Coronary artery (tissue), 2 donors: ENCODE results near the gene SEPTIN5.

Experiments used
- DNase-seq: peaks from one replicate; pipeline ENCODE4 v3.0.0-alpha.2; 2017; ENCODE audit warnings: low spot score
- H3K27ac ChIP-seq, 2 donors: fragments of 200-600 bp; sonication (generic); one replicate each; pipeline ENCODE4 v1.5.1; 2016 to 2019
- H3K4me3 ChIP-seq: fragments of 200-600 bp; sonication (generic); 2 replicates; pipeline ENCODE4 v1.5.1; 2016; ENCODE audit warnings: mild to moderate bottlenecking, moderate library complexity
- TF ChIP-seq, protein P1 (sequence below): fragments of 200-600 bp; sonication (generic); IDR thresholded peaks from one replicate; pipeline ENCODE4 v1.5.1; 2019; ENCODE audit warnings: antibody characterized with exemption

Gene SEPTIN5

DNA sequence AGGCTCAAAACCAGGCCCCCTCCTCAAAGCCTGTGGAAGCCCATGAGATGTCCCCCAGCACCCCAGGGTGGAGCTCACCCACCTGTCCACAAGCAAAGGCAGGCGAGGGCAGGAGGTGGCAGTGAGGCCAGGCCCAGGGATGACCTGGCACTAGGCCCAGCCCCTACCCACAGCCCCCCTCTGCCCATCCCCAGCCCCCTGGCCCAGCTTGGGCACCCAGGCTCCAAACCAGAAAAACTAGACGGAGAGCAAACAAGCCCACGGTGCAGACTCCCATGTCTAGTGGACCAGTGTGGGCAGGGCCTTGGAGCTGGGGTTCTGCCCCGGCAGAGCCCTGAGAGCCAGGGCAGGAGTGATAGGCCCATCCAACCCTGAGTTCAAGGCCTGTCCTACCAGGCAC is 29.3 kb downstream of the SEPTIN5 start:
- TF ChIP-seq, protein P1, sequence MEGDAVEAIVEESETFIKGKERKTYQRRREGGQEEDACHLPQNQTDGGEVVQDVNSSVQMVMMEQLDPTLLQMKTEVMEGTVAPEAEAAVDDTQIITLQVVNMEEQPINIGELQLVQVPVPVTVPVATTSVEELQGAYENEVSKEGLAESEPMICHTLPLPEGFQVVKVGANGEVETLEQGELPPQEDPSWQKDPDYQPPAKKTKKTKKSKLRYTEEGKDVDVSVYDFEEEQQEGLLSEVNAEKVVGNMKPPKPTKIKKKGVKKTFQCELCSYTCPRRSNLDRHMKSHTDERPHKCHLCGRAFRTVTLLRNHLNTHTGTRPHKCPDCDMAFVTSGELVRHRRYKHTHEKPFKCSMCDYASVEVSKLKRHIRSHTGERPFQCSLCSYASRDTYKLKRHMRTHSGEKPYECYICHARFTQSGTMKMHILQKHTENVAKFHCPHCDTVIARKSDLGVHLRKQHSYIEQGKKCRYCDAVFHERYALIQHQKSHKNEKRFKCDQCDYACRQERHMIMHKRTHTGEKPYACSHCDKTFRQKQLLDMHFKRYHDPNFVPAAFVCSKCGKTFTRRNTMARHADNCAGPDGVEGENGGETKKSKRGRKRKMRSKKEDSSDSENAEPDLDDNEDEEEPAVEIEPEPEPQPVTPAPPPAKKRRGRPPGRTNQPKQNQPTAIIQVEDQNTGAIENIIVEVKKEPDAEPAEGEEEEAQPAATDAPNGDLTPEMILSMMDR: no peak
- Histone ChIP-seq H3K4me3 (no peak overlapping the region), H3K27ac (no peak overlapping the region)
- no peak for DNase-seq

- no peak for DNase-seq
- TF ChIP-seq, protein P1: no peak
- Histone ChIP-seq H3K27ac (no peak overlapping the region), H3K4me3 (no peak overlapping the region)
Measured at GRCh38 chr22:19744350-19745006, 30.2 kb downstream of the SEPTIN5 start.

DNA sequence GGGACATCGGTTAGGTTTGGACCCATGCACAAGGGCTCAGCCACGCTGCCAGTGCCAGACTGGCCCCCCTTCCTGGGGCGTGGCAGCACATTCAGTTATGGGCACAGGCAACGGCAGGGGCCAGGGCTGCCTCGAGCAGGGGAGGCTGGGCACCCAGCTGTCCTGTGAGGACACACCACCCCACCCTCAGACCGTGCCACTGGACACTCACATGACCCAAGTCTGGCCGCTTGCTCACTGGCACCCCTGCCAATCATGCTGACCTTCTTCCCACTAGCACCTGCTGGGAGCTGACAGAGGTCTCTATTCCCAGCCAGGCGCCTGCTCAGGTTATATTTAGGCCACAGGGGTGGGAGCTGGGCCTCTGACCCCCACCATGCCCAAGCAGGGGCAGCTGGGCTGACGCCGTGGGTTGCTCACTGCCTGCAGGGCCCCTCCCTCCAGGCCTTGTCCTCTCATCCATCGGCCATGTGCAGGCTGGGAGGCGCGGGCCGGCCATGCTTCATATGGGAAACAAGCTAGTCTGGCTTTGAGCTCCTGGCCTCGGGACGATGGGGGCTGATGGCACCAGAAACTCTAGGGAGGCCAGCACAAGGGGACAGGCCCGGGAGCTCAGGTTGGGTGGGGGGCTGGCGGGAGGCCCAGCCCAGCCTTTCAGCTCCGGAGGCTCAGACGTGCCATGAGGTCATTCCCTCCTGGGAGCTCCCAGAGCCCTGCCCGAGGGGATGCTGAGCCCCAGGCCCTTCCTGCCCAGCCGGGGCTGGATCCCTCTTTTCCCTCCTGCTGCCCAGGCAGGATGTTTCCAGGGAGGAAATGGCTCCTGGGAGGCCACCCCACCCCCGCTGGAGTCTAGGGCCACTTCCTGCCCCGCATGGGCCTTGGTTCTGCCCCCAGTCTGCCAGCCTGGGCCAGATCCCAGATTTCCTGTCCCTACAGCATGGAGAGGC is 31.1 kb downstream of the SEPTIN5 start:
- no peak for DNase-seq
- no peak overlapping the region for H3K27ac ChIP-seq
- no peak overlapping the region for H3K4me3 ChIP-seq
- TF ChIP-seq, protein P1: no peak

DNA sequence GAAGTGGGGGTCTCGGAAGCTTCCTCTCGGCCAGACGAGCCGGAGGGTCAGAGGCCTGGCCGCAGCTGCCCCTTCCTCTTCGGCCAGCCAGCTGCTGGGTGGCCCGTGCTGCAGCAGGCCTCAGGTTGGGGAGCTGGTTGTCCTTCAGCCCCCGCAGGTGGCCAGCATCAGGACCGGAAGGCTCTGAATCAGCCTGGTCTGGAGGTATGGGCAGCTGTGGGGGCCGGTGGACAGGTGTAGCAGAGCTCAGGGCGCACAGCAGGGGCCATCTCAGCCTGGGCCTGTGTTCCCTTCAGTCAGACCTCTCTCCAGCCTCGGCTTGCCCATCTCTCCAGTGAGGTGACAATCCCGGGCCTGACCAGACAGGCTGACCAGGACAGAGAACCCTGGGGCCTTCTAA is 32.4 kb downstream of the SEPTIN5 start:
- H3K4me3 ChIP-seq: no peak overlapping the region
- no peak overlapping the region for H3K27ac ChIP-seq
- TF ChIP-seq, protein P1: no peak
- DNase-seq: no peak

GRCh38 chr22:19747551-19747950 is 33.2 kb downstream of the SEPTIN5 start:
- Histone ChIP-seq H3K27ac (no peak overlapping the region), H3K4me3 (no peak overlapping the region)
- DNase-seq: no peak
- TF ChIP-seq, protein P1: no peak

- TF ChIP-seq, protein P1: no peak
- Histone ChIP-seq H3K4me3 (no peak overlapping the region), H3K27ac (no peak overlapping the region)
- DNase-seq: no peak
Measured at GRCh38 chr22:19748139-19748538, 33.8 kb downstream of the SEPTIN5 start.
